K562 (cell line): ENCODE measurements around the gene APOO. TPM values are rescaled to one million over a fixed set of nuclear protein-coding genes. Genes with fewer than 3 reads are reported as not detected.

Experiments used
- BRD9 ChIP-seq: fragments of 450-650 bp; IDR thresholded peaks from 2 replicates; pipeline ENCODE4 v1.6.1; 2018; ENCODE audit warnings: low read depth; ENCODE audit not compliant: partially characterized antibody
- CC2D1A ChIP-seq: fragments of 450-650 bp; IDR thresholded peaks from 2 replicates; pipeline ENCODE4 v1.6.1; 2017; ENCODE audit warnings: mild to moderate bottlenecking
- ETV6 ChIP-seq, 3 experiments: fragments of 150-350 bp in 1 of 3; sonication (generic) in 1 of 3; formaldehyde crosslinking in 1 of 3; IDR thresholded peaks; 2 replicates each; pipeline versions ENCODE4 v1.6.1 to v1.8.0; 2014 to 2022; ENCODE audit warnings: borderline replicate concordance in 2 of 3, low read depth in 2 of 3, antibody characterized with exemption in 1 of 3, low read length in 1 of 3, mild to moderate bottlenecking in 1 of 3, missing genetic modification reagents in 1 of 3
- HDAC2 ChIP-seq: fragments of 450-650 bp; IDR thresholded peaks from 2 replicates; pipeline ENCODE4 v1.6.1; 2016; ENCODE audit warnings: mild to moderate bottlenecking
- HDAC6 ChIP-seq: IDR thresholded peaks from 2 replicates; pipeline ENCODE4 v1.6.1; 2012; ENCODE audit warnings: low read depth, mild to moderate bottlenecking, control low read depth, inconsistent platforms, low read length, moderate library complexity
- JUND ChIP-seq, 2 experiments: IDR thresholded peaks; 2 replicates in 1 of 2; 3 replicates in 1 of 2; pipeline ENCODE4 v1.6.1; 2011; ENCODE audit warnings: borderline replicate concordance in 2 of 2, low read depth in 2 of 2, low read length in 2 of 2, improper control_type of control experiment in 1 of 2, missing biosample characterization in 1 of 2, missing genetic modification characterization in 1 of 2, missing genetic modification reagents in 1 of 2
- MCM2 ChIP-seq: fragments of 450-650 bp; IDR thresholded peaks from 2 replicates; pipeline ENCODE4 v1.6.1; 2017; ENCODE audit warnings: low read depth, mild to moderate bottlenecking
- MXD1 ChIP-seq: fragments of 250-450 bp; sonication (Bioruptor Pico); IDR thresholded peaks from 2 replicates; pipeline ENCODE4 v1.8.0; 2021; ENCODE audit warnings: borderline replicate concordance, mild to moderate bottlenecking, moderate library complexity; ENCODE audit not compliant: poor library complexity, severe bottlenecking
- NFATC3 ChIP-seq: fragments of 450-650 bp; IDR thresholded peaks from 2 replicates; pipeline ENCODE4 v1.6.1; 2017; ENCODE audit warnings: mild to moderate bottlenecking
- NFYB ChIP-seq: IDR thresholded peaks from 2 replicates; pipeline ENCODE4 v1.6.1; 2011; ENCODE audit warnings: mild to moderate bottlenecking, moderate library complexity; ENCODE audit not compliant: insufficient read length; ENCODE audit errors: extremely low read depth
- NRF1 ChIP-seq, 2 experiments: fragments of 450-650 bp; IDR thresholded peaks in 1 of 2; conservative IDR thresholded peaks in 1 of 2; 2 replicates each; pipeline ENCODE4 v1.6.1; 2014; ENCODE audit warnings: mild to moderate bottlenecking in 2 of 2
- RBFOX2 ChIP-seq: fragments of 200-400 bp; formaldehyde crosslinking; IDR thresholded peaks from 2 replicates; pipeline ENCODE4 v1.6.1; 2017; ENCODE audit warnings: low read depth, mild to moderate bottlenecking, low read length, moderate library complexity
- RBM25 ChIP-seq: fragments of 200-400 bp; formaldehyde crosslinking; IDR thresholded peaks from 2 replicates; pipeline ENCODE4 v1.6.1; 2018; ENCODE audit warnings: low read length, low read depth, moderate library complexity; ENCODE audit not compliant: severe bottlenecking
- RFX1 ChIP-seq: fragments of 450-650 bp; IDR thresholded peaks from 2 replicates; pipeline ENCODE4 v1.6.1; 2016; ENCODE audit warnings: mild to moderate bottlenecking, moderate library complexity
- RFX5 ChIP-seq: IDR thresholded peaks from 2 replicates; pipeline ENCODE4 v1.6.1; 2011; ENCODE audit warnings: low read depth, mild to moderate bottlenecking, improper control_type of control experiment, low read length
- RFX7 ChIP-seq: fragments of 250-450 bp; sonication (Bioruptor Pico); IDR thresholded peaks from 2 replicates; pipeline ENCODE4 v1.5.1; 2021; ENCODE audit warnings: mild to moderate bottlenecking
- SMARCA5 ChIP-seq: fragments of 450-650 bp; IDR thresholded peaks from 2 replicates; pipeline ENCODE4 v1.6.1; 2016
- ZC3H4 ChIP-seq: sonication (generic); formaldehyde crosslinking; IDR thresholded peaks from 2 replicates; pipeline ENCODE4 v1.9.0; 2021; ENCODE audit warnings: missing genetic modification reagents, borderline replicate concordance
- ZFP30 ChIP-seq: fragments of 250-450 bp; sonication (Bioruptor Pico); IDR thresholded peaks from 2 replicates; pipeline ENCODE4 v1.8.0; 2022; ENCODE audit warnings: moderate library complexity, mild to moderate bottlenecking, inconsistent platforms, borderline replicate concordance
- ZNF436 ChIP-seq: fragments of 250-450, 450-650 bp; sonication (Bioruptor Pico); formaldehyde crosslinking; IDR thresholded peaks from 2 replicates; pipeline ENCODE4 v1.7.0; 2020; ENCODE audit warnings: mild to moderate bottlenecking
- ZNF583 ChIP-seq: fragments of 250-450 bp; sonication (Bioruptor Pico); IDR thresholded peaks from 2 replicates; pipeline ENCODE4 v1.4.0; 2020
- ZSCAN29 ChIP-seq: fragments of 450-650 bp; IDR thresholded peaks from 2 replicates; pipeline ENCODE4 v1.6.1; 2017
- polyA plus RNA-seq, 8 experiments: library from polyadenylated mRNA; depleted of rRNA in 4 of 8; stranded (reverse) in 5 of 8; unstranded in 3 of 8; fragments of >200 nt; fragmentation: Nextera tagmentation in 2 of 8; fragmentation: Illumina TruSeq in 1 of 8; extraction: Ambion mirVana in 2 of 8; extraction: Trizol in 1 of 8; gene quantifications; 2 replicates each; pipeline versions ENCODE4 v1.2.1 to v1.2.3, GENCODE V29; 2011 to 2014; ENCODE audit warnings: inconsistent platforms in 1 of 8, missing spikeins in 1 of 8
- total RNA-seq, 7 experiments: library from RNA; depleted of rRNA in 6 of 7; stranded (reverse); fragments of >200 nt in 6 of 7; fragmentation: Illumina TruSeq in 2 of 7; extraction: Trizol in 2 of 7; gene quantifications; 2 replicates each; pipeline versions ENCODE4 v1.2.1 to v1.2.3, GENCODE V29; 2011 to 2021; ENCODE audit warnings: low replicate concordance in 1 of 7
- TF ChIP-seq, protein P1 (sequence below), 2 experiments: fragments of 450-650 bp in 1 of 2; IDR thresholded peaks; 2 replicates each; pipeline ENCODE4 v1.6.1; 2011 to 2017; ENCODE audit warnings: low read depth in 2 of 2, antibody characterized with exemption in 1 of 2, borderline replicate concordance in 1 of 2, low read length in 1 of 2, mild to moderate bottlenecking in 1 of 2, mixed read lengths in 1 of 2; ENCODE audit not compliant: control insufficient read depth in 1 of 2

The APOO gene
- total and polyA plus RNA-seq, 9 of the 15 experiments (the other 6 are each of a cell fraction or from before 2014, with no cell fraction given) = 37.3 to 76.4 (median 60.8) TPM

- TF ChIP-seq MXD1 (CRISPR knock-in tag) (no peak), ZNF436 (CRISPR knock-in tag) (no peak), RBFOX2 (peak; percentile 61), RFX1 (no peak), NFATC3 (no peak), MCM2 (no peak), HDAC6 (no peak), ZSCAN29 (no peak), CC2D1A (0 out of 2 replicates have a peak, but pooled peaks have one; percentile 17), NFYB (peak; percentile 4), NRF1 (conservative IDR thresholded peaks at IDR 0.05 in 1 of 2, IDR thresholded peaks at IDR 0.05 in 1 of 2) (0 out of 4 replicates have a peak, but pooled peaks of 1 of the 2 experiments have one; percentile 7), RBM25 (peak; percentile 46), HDAC2 (no peak), ZNF583 (CRISPR knock-in tag) (no peak), JUND (IDR thresholded peaks at IDR 0.05; ENCODE audit: borderline replicate concordance, low read depth, low read length) (0 out of 2 replicates have a peak, but pooled peaks have one; percentile 16), JUND (tag; IDR thresholded peaks at IDR 0.05; ENCODE audit: borderline replicate concordance, low read depth, low read length) (no peak), RFX5 (no peak), RFX7 (CRISPR knock-in tag) (no peak), ZC3H4 (CRISPR knock-in tag) (0 out of 2 replicates have a peak, but pooled peaks have one; percentile 27), ZFP30 (CRISPR knock-in tag) (no peak), SMARCA5 (0 out of 2 replicates have a peak, but pooled peaks have one; percentile 42), ETV6 (IDR thresholded peaks at IDR 0.05; ENCODE audit: borderline replicate concordance in 1 of 2, low read depth in 2 of 2, low read length in 1 of 2) (no peak), ETV6 (CRISPR knock-in tag; IDR thresholded peaks at IDR 0.05; ENCODE audit: borderline replicate concordance) (no peak), BRD9 (no peak)
- TF ChIP-seq, protein P1, sequence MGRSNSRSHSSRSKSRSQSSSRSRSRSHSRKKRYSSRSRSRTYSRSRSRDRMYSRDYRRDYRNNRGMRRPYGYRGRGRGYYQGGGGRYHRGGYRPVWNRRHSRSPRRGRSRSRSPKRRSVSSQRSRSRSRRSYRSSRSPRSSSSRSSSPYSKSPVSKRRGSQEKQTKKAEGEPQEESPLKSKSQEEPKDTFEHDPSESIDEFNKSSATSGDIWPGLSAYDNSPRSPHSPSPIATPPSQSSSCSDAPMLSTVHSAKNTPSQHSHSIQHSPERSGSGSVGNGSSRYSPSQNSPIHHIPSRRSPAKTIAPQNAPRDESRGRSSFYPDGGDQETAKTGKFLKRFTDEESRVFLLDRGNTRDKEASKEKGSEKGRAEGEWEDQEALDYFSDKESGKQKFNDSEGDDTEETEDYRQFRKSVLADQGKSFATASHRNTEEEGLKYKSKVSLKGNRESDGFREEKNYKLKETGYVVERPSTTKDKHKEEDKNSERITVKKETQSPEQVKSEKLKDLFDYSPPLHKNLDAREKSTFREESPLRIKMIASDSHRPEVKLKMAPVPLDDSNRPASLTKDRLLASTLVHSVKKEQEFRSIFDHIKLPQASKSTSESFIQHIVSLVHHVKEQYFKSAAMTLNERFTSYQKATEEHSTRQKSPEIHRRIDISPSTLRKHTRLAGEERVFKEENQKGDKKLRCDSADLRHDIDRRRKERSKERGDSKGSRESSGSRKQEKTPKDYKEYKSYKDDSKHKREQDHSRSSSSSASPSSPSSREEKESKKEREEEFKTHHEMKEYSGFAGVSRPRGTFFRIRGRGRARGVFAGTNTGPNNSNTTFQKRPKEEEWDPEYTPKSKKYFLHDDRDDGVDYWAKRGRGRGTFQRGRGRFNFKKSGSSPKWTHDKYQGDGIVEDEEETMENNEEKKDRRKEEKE (IDR thresholded peaks at IDR 0.05; ENCODE audit: borderline replicate concordance in 1 of 2, control insufficient read depth in 1 of 2, low read depth in 2 of 2, low read length in 1 of 2) = peak in 1 of 2 experiments; percentile 25; a peak in 1 of 4 replicates
These were observed 123.0 kb downstream of the APOO start (continued) for GRCh38 chrX:23784470-23785331.
